AG10803 (cell line): ENCODE results near the gene RPS6KA3.
A peak's percentile ranks its signal among the peaks of the same experiment; 100 is the strongest.
"Not testable (repeated sequence)": the region's sequence is repeated elsewhere in the genome, so short reads cannot be mapped to it uniquely, and the experiment has no call there.

ENCODE experiments used
- DNase-seq: peaks from one replicate; pipeline ENCODE4 v3.0.0; 2010; ENCODE audit warnings: low read depth
- H3K4me3 ChIP-seq: 2 replicates; pipeline ENCODE4 v1.5.1; 2011; ENCODE audit warnings: mild to moderate bottlenecking, low read length, control low read depth
- CTCF ChIP-seq: conservative IDR thresholded peaks from 2 replicates; pipeline ENCODE4 v1.5.1; 2011; ENCODE audit warnings: mild to moderate bottlenecking, low read length, control low read depth, inconsistent platforms

RPS6KA3 gene

GRCh38 chrX:20252381-20253231 lies 14.1 kb downstream of the RPS6KA3 start:
- TF ChIP-seq CTCF, result peak; percentile 75
- DNase-seq, result peak; percentile 33
- no peak overlapping the region for H3K4me3 ChIP-seq

DNA sequence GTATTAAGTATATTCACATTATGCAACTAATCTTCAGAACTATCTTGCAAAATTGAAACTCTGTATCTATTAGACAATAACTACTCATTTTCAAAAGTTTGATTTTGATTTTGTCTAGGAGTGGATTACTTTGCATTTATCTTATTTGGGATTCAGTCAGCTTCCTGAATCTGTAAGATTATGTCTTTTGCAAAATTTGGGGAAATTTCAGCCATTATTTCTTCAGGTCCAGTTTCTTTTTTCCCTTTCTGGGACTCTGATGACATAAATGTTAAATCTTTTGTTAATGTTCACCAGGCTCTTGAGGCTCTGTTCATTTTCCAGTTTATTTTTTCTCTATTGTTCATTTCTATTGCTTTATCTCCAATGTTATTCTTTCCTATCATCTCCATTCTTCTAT lies 15.0 kb downstream of the RPS6KA3 start:
- DNase-seq, result no peak
- H3K4me3 ChIP-seq, result no peak overlapping the region
- TF ChIP-seq CTCF, result no peak

DNA sequence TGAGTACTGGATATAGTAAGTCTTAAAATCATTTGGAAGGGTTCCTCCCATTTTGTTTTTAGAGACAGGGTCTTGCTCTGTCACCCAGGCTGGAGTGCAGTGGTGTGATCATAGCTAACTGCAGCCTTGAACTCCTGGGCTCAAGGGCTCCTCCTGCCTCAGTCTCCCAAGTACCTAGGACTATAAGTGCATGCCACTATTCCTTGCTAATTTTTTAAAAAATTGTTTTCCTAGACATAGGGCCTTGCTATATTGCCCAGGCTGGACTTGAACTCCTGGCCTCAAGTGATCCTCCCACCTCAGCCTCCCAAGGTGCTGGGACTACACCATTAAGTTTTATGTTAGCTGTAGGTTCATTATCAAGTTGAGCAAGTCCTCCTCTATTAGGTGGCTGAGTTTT lies 16.6 kb downstream of the RPS6KA3 start:
- DNase-seq, H3K4me3 ChIP-seq: not testable (repeated sequence)

GRCh38 chrX:20248592-20249192 lies 18.0 kb downstream of the RPS6KA3 start:
- DNase-seq, result no peak
- no peak for TF ChIP-seq CTCF
- H3K4me3 ChIP-seq, result no peak overlapping the region

GRCh38 chrX:20244931-20245330 lies 21.8 kb downstream of the RPS6KA3 start:
- H3K4me3 ChIP-seq, result no peak overlapping the region
- peak; percentile 66 for DNase-seq
- no peak for TF ChIP-seq CTCF

- no peak for TF ChIP-seq CTCF
- DNase-seq, result no peak
- H3K4me3 ChIP-seq, result no peak overlapping the region
These were observed 26.5 kb downstream of the RPS6KA3 start for GRCh38 chrX:20240201-20240600.

- no peak for DNase-seq
- no peak overlapping the region for H3K4me3 ChIP-seq
- no peak for TF ChIP-seq CTCF
These were observed 28.8 kb downstream of the RPS6KA3 start for GRCh38 chrX:20237864-20238263.
